D721Med (cell line): ENCODE measurements around the gene DNAAF3.

ENCODE experiments used
- DNase-seq: peaks from one replicate; pipeline ENCODE4 v3.0.0; 2011; ENCODE audit warnings: low spot score; ENCODE audit not compliant: insufficient read length
- FAIRE-seq: peaks from 2 replicates; lab custom pipeline; 2011; peaks lifted over from hg19 to GRCh38; lab: Jason Lieb, UNC
- TF ChIP-seq, protein P1 (sequence below): IDR thresholded peaks from 2 replicates; pipeline ENCODE4 v1.5.1; 2012; ENCODE audit warnings: mild to moderate bottlenecking, control low read depth; ENCODE audit not compliant: insufficient read depth; ENCODE audit errors: missing control alignments

The DNAAF3 gene

DNA sequence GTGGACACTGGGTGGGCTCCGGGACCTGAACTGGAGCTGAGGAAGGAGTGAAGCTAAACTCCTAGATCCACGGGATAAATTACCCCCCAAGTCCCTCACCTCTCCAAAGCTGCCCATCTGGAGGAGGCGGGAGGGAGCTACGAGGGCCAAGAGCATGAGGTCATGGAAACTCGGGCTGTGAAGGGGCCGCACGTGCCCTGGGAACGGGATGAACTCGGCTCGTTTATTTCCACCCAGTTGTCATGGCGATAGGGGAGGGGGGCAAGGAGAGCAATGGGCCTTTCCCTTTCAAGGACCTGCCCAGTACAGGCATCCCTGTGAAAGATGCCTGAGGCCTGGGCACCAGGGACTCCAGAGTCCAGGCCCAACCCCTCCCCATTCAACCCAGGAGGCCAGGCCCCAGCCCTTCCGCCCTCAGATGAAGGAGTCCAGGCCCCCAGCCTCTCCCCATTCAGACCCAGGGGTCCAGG lies 52.8 kb downstream of the DNAAF3 start:
- TF ChIP-seq, protein P1, sequence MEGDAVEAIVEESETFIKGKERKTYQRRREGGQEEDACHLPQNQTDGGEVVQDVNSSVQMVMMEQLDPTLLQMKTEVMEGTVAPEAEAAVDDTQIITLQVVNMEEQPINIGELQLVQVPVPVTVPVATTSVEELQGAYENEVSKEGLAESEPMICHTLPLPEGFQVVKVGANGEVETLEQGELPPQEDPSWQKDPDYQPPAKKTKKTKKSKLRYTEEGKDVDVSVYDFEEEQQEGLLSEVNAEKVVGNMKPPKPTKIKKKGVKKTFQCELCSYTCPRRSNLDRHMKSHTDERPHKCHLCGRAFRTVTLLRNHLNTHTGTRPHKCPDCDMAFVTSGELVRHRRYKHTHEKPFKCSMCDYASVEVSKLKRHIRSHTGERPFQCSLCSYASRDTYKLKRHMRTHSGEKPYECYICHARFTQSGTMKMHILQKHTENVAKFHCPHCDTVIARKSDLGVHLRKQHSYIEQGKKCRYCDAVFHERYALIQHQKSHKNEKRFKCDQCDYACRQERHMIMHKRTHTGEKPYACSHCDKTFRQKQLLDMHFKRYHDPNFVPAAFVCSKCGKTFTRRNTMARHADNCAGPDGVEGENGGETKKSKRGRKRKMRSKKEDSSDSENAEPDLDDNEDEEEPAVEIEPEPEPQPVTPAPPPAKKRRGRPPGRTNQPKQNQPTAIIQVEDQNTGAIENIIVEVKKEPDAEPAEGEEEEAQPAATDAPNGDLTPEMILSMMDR = no peak
- DNase-seq (no peak), FAIRE-seq (no peak)

DNA sequence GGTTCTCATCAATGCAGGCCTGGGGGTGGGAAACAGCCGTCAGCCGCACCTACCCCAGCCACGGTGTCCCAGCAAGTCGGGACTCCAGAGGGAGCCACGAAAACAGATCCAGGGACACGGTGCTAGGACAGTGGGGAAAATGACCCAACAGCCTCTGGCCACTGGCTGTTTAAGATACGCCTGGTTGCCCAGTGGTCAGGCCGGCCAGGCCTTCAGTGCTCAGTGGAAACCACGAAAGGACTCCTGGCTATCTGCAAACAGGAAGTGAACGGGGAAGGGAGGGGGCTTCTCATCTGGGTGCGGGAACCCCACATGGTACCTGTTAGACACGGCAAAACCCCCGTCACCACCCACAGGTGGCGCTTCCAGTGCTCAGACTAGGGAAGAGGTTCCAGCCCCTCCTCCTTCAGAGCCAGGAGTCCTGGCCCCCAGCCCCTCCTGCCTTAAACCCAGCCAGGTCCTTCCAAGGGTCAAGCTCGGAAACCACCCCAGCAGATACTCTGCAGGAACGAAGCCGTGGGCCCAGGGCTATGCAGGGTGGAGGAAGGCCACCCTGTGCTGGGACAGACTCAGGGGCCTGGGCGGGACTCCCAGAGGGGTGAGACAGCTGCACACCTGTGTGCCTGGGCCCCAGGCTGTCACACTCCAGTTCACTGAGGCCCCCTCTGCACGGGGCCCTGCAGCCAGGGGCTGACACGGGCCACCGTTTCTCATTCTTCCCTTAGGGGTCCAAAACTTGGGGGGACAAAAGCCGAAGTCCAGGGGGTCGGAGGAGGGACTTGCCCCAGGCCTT lies 53.4 kb downstream of the DNAAF3 start:
- TF ChIP-seq, protein P1 = no peak
- FAIRE-seq = no peak
- DNase-seq = no peak

DNA sequence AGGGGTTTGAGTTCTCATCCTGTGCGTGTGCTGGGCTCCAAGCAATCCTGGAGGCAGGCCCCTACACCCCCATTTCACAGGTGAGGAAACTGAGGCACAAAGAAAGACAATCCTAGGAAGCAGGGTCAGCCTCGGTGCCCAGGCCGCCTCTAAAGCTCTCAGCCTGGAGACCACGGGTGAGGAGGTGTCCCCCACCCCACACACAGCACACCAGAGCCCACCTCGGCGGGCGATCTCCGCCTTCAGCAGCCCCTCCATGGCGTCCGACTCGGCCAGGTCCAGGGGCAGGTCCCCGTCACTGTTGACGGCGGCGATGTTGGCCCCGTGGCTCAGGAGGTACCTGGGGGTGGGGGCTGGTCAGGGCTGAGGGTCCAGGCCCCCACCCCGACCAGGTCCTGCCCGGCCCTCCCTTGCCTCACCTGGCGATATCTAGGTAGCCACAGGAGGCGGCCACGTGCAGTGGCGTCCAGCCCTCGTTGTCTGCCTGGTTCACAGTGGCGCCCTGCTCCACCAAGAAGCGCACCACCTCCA lies 54.1 kb downstream of the DNAAF3 start:
- TF ChIP-seq, protein P1 = no peak
- DNase-seq = no peak
- no peak for FAIRE-seq

DNA sequence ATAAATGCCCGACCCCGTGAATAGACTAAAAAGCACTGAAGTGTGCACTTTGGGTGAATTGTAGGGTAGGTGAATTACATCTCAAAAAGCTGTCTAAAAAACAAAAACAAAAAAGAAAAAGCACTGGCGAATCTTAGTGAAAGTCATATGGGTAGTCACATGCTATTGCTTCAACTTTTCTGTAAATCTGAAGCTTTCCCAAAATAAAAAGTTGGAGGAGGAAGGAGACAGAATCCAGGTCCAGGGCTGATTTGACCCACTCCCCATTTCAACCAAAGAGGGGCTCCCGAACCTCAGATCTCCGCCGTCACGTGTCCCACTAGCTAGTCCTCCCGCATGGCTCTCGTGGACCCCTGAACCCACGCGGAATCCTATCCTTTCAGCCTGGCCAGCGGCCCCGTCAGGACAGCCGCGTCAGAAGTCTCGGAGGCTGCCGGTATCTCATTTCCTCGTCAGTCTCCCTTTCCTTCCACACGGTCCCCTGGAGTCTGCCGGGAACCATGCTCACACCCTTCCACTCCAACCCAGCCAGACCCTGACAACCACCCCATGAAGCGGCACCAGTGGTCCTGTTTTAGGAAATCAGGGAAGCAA lies 55.1 kb downstream of the DNAAF3 start:
- TF ChIP-seq, protein P1 = no peak
- FAIRE-seq (no peak), DNase-seq (no peak)

DNA sequence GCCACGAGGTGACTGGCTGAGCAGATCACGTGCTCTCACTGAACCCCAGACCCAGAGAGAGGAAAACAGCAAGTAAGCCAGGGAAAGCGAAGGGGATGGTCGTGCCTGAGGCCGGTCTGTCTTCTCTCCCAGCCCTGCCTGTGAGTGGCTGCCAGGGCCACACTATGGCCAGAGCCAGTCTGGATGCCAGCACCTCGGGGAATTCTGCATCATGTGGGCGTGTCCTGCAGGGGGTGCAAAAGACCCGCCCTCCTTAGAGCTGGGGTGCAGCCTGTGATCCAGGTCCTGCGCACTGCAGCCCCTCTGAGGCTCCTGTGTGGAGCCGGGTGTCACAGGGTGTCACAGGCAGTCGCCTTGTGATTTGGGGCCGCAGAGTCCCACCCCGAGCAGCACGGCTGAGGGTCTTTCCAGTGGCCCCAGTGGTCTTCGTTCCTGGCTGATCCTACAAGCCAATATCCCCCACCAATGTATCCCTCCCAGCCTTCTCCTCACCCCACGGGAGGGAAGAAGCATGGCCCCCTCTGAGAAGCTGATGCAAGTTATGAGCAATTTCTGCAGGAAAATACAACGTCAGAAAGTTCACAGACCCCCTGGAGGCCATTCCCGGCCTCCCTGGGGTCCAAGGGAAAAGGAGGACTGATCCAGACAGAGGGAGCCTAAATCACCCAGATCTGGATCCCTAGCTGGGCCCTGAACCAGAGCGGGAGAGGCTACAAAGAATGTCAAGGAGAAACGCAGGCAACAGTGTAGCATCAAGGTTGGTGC lies 56.7 kb downstream of the DNAAF3 start:
- DNase-seq = no peak
- TF ChIP-seq, protein P1 = no peak
- FAIRE-seq = no peak
